CD4-positive, alpha-beta T cell (primary cell): Measurements from ENCODE around the gene OSBPL6. TPM values are rescaled to one million over a fixed set of nuclear protein-coding genes. Genes with fewer than 3 reads are reported as not detected.

Experiments
- ATAC-seq: fragments of 200-7000 bp; cut with Tn5 transposase; one replicate; pipeline ENCODE4 v1.10.0; 2022; ENCODE audit warnings: mild to moderate bottlenecking; ENCODE audit not compliant: poor library complexity
- CTCF ChIA-PET: fragments of 350-600 bp; sonication (Branson Sonifier 250); formaldehyde crosslinking; loops from one replicate; lab custom pipeline; 2021; ENCODE audit warnings: antibody characterized with exemption, inconsistent platforms; lab: Charles Lee
- POLR2A ChIA-PET: fragments of 350-600 bp; sonication (Branson Sonifier 250); formaldehyde crosslinking; loops from one replicate; lab custom pipeline; 2021; ENCODE audit warnings: antibody characterized with exemption, inconsistent platforms; lab: Charles Lee
- DNase-seq, 14 experiments: peaks; one replicate each; pipeline ENCODE4 v3.0.0-alpha.2; 2013 to 2020; ENCODE audit warnings: mixed read lengths in 2 of 14
- H3K27ac ChIP-seq, 2 donors: one replicate each; pipeline versions ENCODE4 v1.5.1 to v1.7.0; 2013; ENCODE audit warnings: low read length in 2 of 2, low read depth in 1 of 2, mild to moderate bottlenecking in 1 of 2
- H3K27me3 ChIP-seq, 2 experiments: 1 replicate in 1 of 2; 2 replicates in 1 of 2; pipeline versions ENCODE4 v1.6.1 to v1.7.0; 2013; ENCODE audit warnings: low read length in 2 of 2, control low read depth in 1 of 2, mild to moderate bottlenecking in 1 of 2, moderate library complexity in 1 of 2; ENCODE audit not compliant: insufficient read depth in 2 of 2, control insufficient read depth in 1 of 2
- H3K36me3 ChIP-seq: one replicate; pipeline ENCODE4 v1.6.1; 2013; ENCODE audit warnings: low read length, control low read depth; ENCODE audit not compliant: insufficient read depth
- H3K4me1 ChIP-seq: one replicate; pipeline ENCODE4 v1.6.1; 2013; ENCODE audit warnings: low read length, control low read depth; ENCODE audit not compliant: insufficient read depth
- H3K4me3 ChIP-seq: one replicate; pipeline ENCODE4 v1.5.1; 2013; ENCODE audit warnings: mild to moderate bottlenecking, low read length, moderate library complexity
- H3K9me3 ChIP-seq, 2 experiments: 1 replicate in 1 of 2; 2 replicates in 1 of 2; pipeline versions ENCODE4 v1.6.1 to v1.7.0; 2013; ENCODE audit warnings: low read length in 2 of 2, mild to moderate bottlenecking in 2 of 2, control low read depth in 1 of 2, moderate library complexity in 1 of 2; ENCODE audit not compliant: control insufficient read depth in 1 of 2, insufficient read depth in 1 of 2
- H3K27ac Mint-ChIP-seq: one replicate; pipeline ENCODE4 v1.8.0; 2020; ENCODE audit warnings: mixed read lengths
- H3K27me3 Mint-ChIP-seq: one replicate; pipeline ENCODE4 v1.8.0; 2021; ENCODE audit warnings: mixed read lengths
- H3K36me3 Mint-ChIP-seq: one replicate; pipeline ENCODE4 v1.8.0; 2021; ENCODE audit warnings: low read depth, mixed read lengths
- H3K4me1 Mint-ChIP-seq: one replicate; pipeline ENCODE4 v1.8.0; 2021; ENCODE audit warnings: low read depth, mixed read lengths
- H3K4me3 Mint-ChIP-seq: one replicate; pipeline ENCODE4 v1.8.0; 2020; ENCODE audit warnings: mild to moderate bottlenecking, mixed read lengths
- H3K9me3 Mint-ChIP-seq: one replicate; pipeline ENCODE4 v1.8.0; 2020; ENCODE audit warnings: mixed read lengths
- CTCF ChIP-seq: fragments of 200-600 bp; IDR thresholded peaks from one replicate; pipeline ENCODE4 v1.8.0; 2022; ENCODE audit warnings: antibody characterized with exemption, mild to moderate bottlenecking
- intact Hi-C, 2 experiments: fragments of 100-400 bp; cut with DNase I in 1 of 2; cut with micrococcal nuclease in 1 of 2; formaldehyde crosslinking; loops; one replicate each; pipeline versions ENCODE4 v1.15.1 to v1.9.0; 2023 to 2025; cut with DNase I, micrococcal nuclease
- total RNA-seq, 174 experiments: library from RNA in 2 of 174; stranded (reverse) in 2 of 174; gene quantifications; one replicate each; pipeline ENCODE4 v1.2.3 and lab custom pipeline; 2021 to 2026

OSBPL6 gene
- total RNA-seq, 2 experiments from 2014 or later = 0.08 to 0.11 TPM

GRCh38 chr2:178292586-178292985, 98.3 kb downstream of the OSBPL6 start:
- no peaks in the 10 kb centered on the region for H3K4me1 ChIP-seq
- peaks cover 4 to 8% of the 10 kb centered on the region in 2 experiments for H3K27me3 ChIP-seq
- ATAC-seq (no peak), DNase-seq (no peak)
- POLR2A ChIA-PET = no interaction called here
- H3K36me3 Mint-ChIP-seq = no peaks in the 10 kb centered on the region
- peaks cover 2% of the 10 kb centered on the region for H3K9me3 Mint-ChIP-seq
- H3K27ac Mint-ChIP-seq = no peak overlapping the region
- CTCF ChIA-PET = no interaction called here
- H3K4me3 Mint-ChIP-seq = no peak overlapping the region
- TF ChIP-seq CTCF = no peak
- H3K27ac ChIP-seq = no peak overlapping the region
- intact Hi-C loops = no loop called here
- no peaks in the 10 kb centered on the region for H3K4me1 Mint-ChIP-seq
- H3K9me3 ChIP-seq = no peaks in the 10 kb centered on the region
- no peaks in the 10 kb centered on the region for H3K36me3 ChIP-seq
- no peak overlapping the region for H3K4me3 ChIP-seq
- H3K27me3 Mint-ChIP-seq = peaks cover 13% of the 10 kb centered on the region

GRCh38 chr2:178295115-178295514, 100.8 kb downstream of the OSBPL6 start:
- Histone ChIP-seq H3K36me3 (no peaks in the 10 kb centered on the region), H3K27ac (no peak overlapping the region), H3K9me3 (no peaks in the 10 kb centered on the region), H3K27me3 (peaks cover 7 to 8% of the 10 kb centered on the region in 2 experiments), H3K4me1 (no peaks in the 10 kb centered on the region), H3K4me3 (no peak overlapping the region)
- Mint-ChIP-seq H3K4me1 (no peaks in the 10 kb centered on the region), H3K27ac (no peak overlapping the region), H3K9me3 (peaks cover 2% of the 10 kb centered on the region), H3K36me3 (no peaks in the 10 kb centered on the region), H3K4me3 (no peak overlapping the region), H3K27me3 (peaks cover 20% of the 10 kb centered on the region)
- ATAC-seq (no peak), DNase-seq (no peak)
- POLR2A ChIA-PET = no interaction called here
- CTCF ChIA-PET = no interaction called here
- intact Hi-C loops = no loop called here
- TF ChIP-seq CTCF = no peak

GRCh38 chr2:178295906-178296305, 101.6 kb downstream of the OSBPL6 start:
- no peaks in the 10 kb centered on the region for H3K36me3 Mint-ChIP-seq
- H3K27ac Mint-ChIP-seq = no peak overlapping the region
- TF ChIP-seq CTCF = no peak
- H3K4me3 ChIP-seq = no peak overlapping the region
- POLR2A ChIA-PET = no interaction called here
- no peaks in the 10 kb centered on the region for H3K36me3 ChIP-seq
- intact Hi-C loops = no loop called here
- H3K4me1 ChIP-seq = no peaks in the 10 kb centered on the region
- no peaks in the 10 kb centered on the region for H3K9me3 ChIP-seq
- H3K27me3 ChIP-seq = peaks cover 7 to 8% of the 10 kb centered on the region in 2 experiments
- no peak for ATAC-seq
- no peaks in the 10 kb centered on the region for H3K4me1 Mint-ChIP-seq
- no peak overlapping the region for H3K4me3 Mint-ChIP-seq
- CTCF ChIA-PET = no interaction called here
- peaks cover 2% of the 10 kb centered on the region for H3K9me3 Mint-ChIP-seq
- H3K27ac ChIP-seq = no peak overlapping the region
- no peak for DNase-seq
- H3K27me3 Mint-ChIP-seq = peaks cover 21% of the 10 kb centered on the region
